H1 (cell line): ENCODE measurements around the gene USH1C. TPM values are rescaled to one million over a fixed set of nuclear protein-coding genes. Genes with fewer than 3 reads are reported as not detected.

Source experiments
- JUN ChIP-seq: IDR thresholded peaks from 2 replicates; pipeline ENCODE4 v1.6.1; 2011; ENCODE audit warnings: low read depth, mild to moderate bottlenecking, improper control_type of control experiment, low read length
- RBBP5 ChIP-seq: IDR thresholded peaks from 2 replicates; pipeline ENCODE4 v1.7.1; 2012; ENCODE audit warnings: low read depth, mild to moderate bottlenecking, inconsistent platforms, low read length, moderate library complexity, borderline replicate concordance
- SIN3A ChIP-seq, 2 experiments: IDR thresholded peaks in 1 of 2; conservative IDR thresholded peaks in 1 of 2; 2 replicates each; pipeline ENCODE4 v1.6.1; 2011 to 2012; ENCODE audit warnings: low read length in 2 of 2, improper control_type of control experiment in 1 of 2, low read depth in 1 of 2, mild to moderate bottlenecking in 1 of 2
- polyA plus RNA-seq, 7 experiments: library from polyadenylated mRNA; depleted of rRNA in 3 of 7; stranded (reverse) in 5 of 7; unstranded in 2 of 7; fragments of >200 nt in 5 of 7; fragments of 200-250 nt in 2 of 7; gene quantifications; 1 replicate in 5 of 7; 2 replicates in 1 of 7; 4 replicates in 1 of 7; pipeline versions ENCODE4 v1.2.1 to v1.2.3, GENCODE V29; 2011 to 2013; ENCODE audit warnings: missing spikeins in 2 of 7, mixed read lengths in 2 of 7
- total RNA-seq: library from RNA; stranded (reverse); fragmentation: NEBNext Ultra II Directional; extraction: Animal tissue kit (Norgen Biotek cat#: 25700); gene quantifications from 2 replicates; pipeline ENCODE4 v1.2.1, GENCODE V29; 2021

USH1C gene
- total and polyA plus RNA-seq, 2 of the 8 experiments (the other 6 are each of a cell fraction or from before 2014, with no cell fraction given), result 1.3 to 1.6 TPM

DNA sequence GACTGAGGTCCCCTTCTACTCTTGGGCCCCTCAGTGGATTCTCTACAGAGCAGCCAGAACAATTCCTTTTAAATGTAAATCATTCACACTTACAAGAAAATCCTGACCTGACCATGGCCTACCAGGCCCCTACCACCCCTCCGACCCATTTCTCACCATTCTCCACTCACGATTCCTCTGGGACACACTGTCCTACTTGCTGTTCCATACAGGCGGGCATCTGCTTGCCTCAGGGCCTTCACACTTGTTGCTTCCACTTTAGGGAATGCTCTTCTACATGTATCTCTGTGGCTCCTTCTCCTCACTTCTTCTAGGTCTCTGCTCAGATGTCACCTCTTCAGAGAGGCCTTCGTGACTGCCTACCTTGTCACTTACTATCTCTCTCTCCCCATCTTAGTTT lies 3.4 kb downstream of the USH1C start (continued):
- no peak for TF ChIP-seq RBBP5
- no peak for TF ChIP-seq SIN3A (conservative IDR thresholded peaks at IDR 0.05 in 1 of 2, IDR thresholded peaks at IDR 0.05 in 1 of 2; ENCODE audit: low read depth in 1 of 2, low read length in 2 of 2)
- TF ChIP-seq JUN, result no peak
- TF ChIP-seq, all 59 proteins: peak for 0
